GM23338 (cell line): ENCODE measurements around the gene SRCIN1. TPM values are rescaled to one million over a fixed set of nuclear protein-coding genes. Genes with fewer than 3 reads are reported as not detected.

ENCODE experiments used
- ATAC-seq: fragments of 200-7000 bp; cut with Tn5 transposase; 3 replicates; pipeline ENCODE4 v1.9.1; 2020
- DNase-seq: peaks from one replicate; pipeline ENCODE4 v3.0.0-alpha.2; 2015; ENCODE audit warnings: low spot score
- H2AFZ ChIP-seq: fragments of 200-600 bp; sonication (generic); 2 replicates; pipeline ENCODE4 v1.8.0; 2016; ENCODE audit warnings: antibody characterized with exemption, mild to moderate bottlenecking, moderate library complexity
- H3F3A ChIP-seq: fragments of 200-600 bp; sonication (generic); replicated peaks from 2 replicates; pipeline ENCODE4 v1.8.0; 2017; ENCODE audit warnings: antibody characterized with exemption, mixed run types, low read depth
- H3K27ac ChIP-seq: fragments of 200-600 bp; sonication (generic); 2 replicates; pipeline ENCODE4 v1.6.1; 2016; ENCODE audit warnings: low read depth
- H3K27me3 ChIP-seq: fragments of 200-600 bp; sonication (generic); 2 replicates; pipeline ENCODE4 v1.8.0; 2016; ENCODE audit warnings: mild to moderate bottlenecking, mixed run types, moderate library complexity; ENCODE audit not compliant: insufficient read depth
- H3K36me3 ChIP-seq: fragments of 200-600 bp; sonication (generic); 2 replicates; pipeline ENCODE4 v1.8.0; 2016; ENCODE audit warnings: mild to moderate bottlenecking; ENCODE audit not compliant: insufficient read depth
- H3K4me1 ChIP-seq: fragments of 200-600 bp; sonication (generic); 2 replicates; pipeline ENCODE4 v1.8.0; 2016; ENCODE audit warnings: mild to moderate bottlenecking, moderate library complexity; ENCODE audit not compliant: insufficient read depth
- H3K4me2 ChIP-seq: fragments of 200-600 bp; sonication (generic); 2 replicates; pipeline ENCODE4 v1.7.1; 2017; ENCODE audit warnings: mixed run types
- H3K4me3 ChIP-seq: fragments of 200-600 bp; sonication (generic); 2 replicates; pipeline ENCODE4 v1.6.1; 2016; ENCODE audit warnings: mixed run types
- H3K79me2 ChIP-seq: fragments of 200-600 bp; sonication (generic); replicated peaks from 2 replicates; pipeline ENCODE4 v1.8.0; 2017; ENCODE audit warnings: mild to moderate bottlenecking; ENCODE audit not compliant: insufficient read depth
- H3K9me2 ChIP-seq: fragments of 200-600 bp; sonication (generic); 2 replicates; pipeline ENCODE4 v1.8.0; 2017; ENCODE audit not compliant: insufficient read depth
- H4K20me1 ChIP-seq: fragments of 200-600 bp; sonication (generic); replicated peaks from 2 replicates; pipeline ENCODE4 v1.8.0; 2017; ENCODE audit warnings: mild to moderate bottlenecking; ENCODE audit not compliant: insufficient read depth
- H3K27ac Mint-ChIP-seq: 2 replicates; pipeline ENCODE4 v1.8.0; 2020; ENCODE audit warnings: inconsistent platforms, mild to moderate bottlenecking, moderate library complexity, mixed read lengths
- H3K27me3 Mint-ChIP-seq: 3 replicates; pipeline ENCODE4 v1.8.0; 2022; ENCODE audit warnings: low read depth, mild to moderate bottlenecking, moderate library complexity, mixed read lengths, inconsistent platforms; ENCODE audit not compliant: insufficient read depth, poor library complexity
- H3K36me3 Mint-ChIP-seq: 3 replicates; pipeline ENCODE4 v1.8.0; 2021; ENCODE audit warnings: low read depth, mild to moderate bottlenecking, inconsistent platforms, moderate library complexity, mixed read lengths
- H3K4me1 Mint-ChIP-seq: 3 replicates; pipeline ENCODE4 v1.8.0; 2020; ENCODE audit warnings: mild to moderate bottlenecking, inconsistent platforms, mixed read lengths
- H3K4me3 Mint-ChIP-seq: 3 replicates; pipeline ENCODE4 v1.8.0; 2021; ENCODE audit warnings: moderate library complexity, mild to moderate bottlenecking, inconsistent platforms, mixed read lengths
- H3K9me3 Mint-ChIP-seq: 3 replicates; pipeline ENCODE4 v1.8.0; 2020; ENCODE audit warnings: moderate library complexity, mild to moderate bottlenecking, inconsistent platforms, mixed read lengths
- CREB1 ChIP-seq: fragments of 250-450 bp; sonication (Bioruptor Pico); IDR thresholded peaks from 2 replicates; pipeline ENCODE4 v1.5.0; 2020; ENCODE audit warnings: low read depth, mild to moderate bottlenecking, moderate library complexity
- EZH2phosphoT487 ChIP-seq: fragments of 200-600 bp; sonication (generic); IDR thresholded peaks from one replicate; pipeline ENCODE4 v1.8.1; 2018; ENCODE audit warnings: antibody characterized with exemption; ENCODE audit not compliant: unreplicated experiment
- POLR2AphosphoS5 ChIP-seq: IDR thresholded peaks from 2 replicates; pipeline ENCODE4 v1.6.1; 2016; ENCODE audit warnings: antibody characterized with exemption, low read depth
- REST ChIP-seq: IDR thresholded peaks from one replicate; pipeline ENCODE4 v1.6.1; 2018; ENCODE audit warnings: antibody characterized with exemption; ENCODE audit not compliant: unreplicated experiment
- ZNF114 ChIP-seq: fragments of 250-450 bp; sonication (Bioruptor Pico); IDR thresholded peaks from 2 replicates; pipeline ENCODE4 v1.5.0; 2020; ENCODE audit warnings: mild to moderate bottlenecking, moderate library complexity
- polyA plus RNA-seq: library from polyadenylated mRNA; unstranded; fragments of >200 nt; fragmentation: Nextera tagmentation; extraction: Ambion mirVana; gene quantifications from 2 replicates; pipeline ENCODE4 v1.2.1, GENCODE V29; 2016
- total RNA-seq: library from RNA; depleted of rRNA; stranded (reverse); fragments of >200 nt; shearing (Covaris generic); gene quantifications from 2 replicates; pipeline ENCODE4 v1.2.3, GENCODE V29; 2014
- TF ChIP-seq, protein P1 (sequence below): fragments of 250-450 bp; sonication (Bioruptor Pico); IDR thresholded peaks from 2 replicates; pipeline ENCODE4 v1.5.0; 2020; ENCODE audit warnings: mild to moderate bottlenecking, moderate library complexity
- TF ChIP-seq, protein P2 (sequence below), 2 experiments: fragments of 200-600 bp in 1 of 2; sonication (generic) in 1 of 2; conservative IDR thresholded peaks; 2 replicates each; pipeline versions ENCODE4 v1.5.1 to v1.6.1; 2016 to 2017; ENCODE audit warnings: antibody characterized with exemption in 2 of 2, low read depth in 2 of 2, mild to moderate bottlenecking in 2 of 2, moderate library complexity in 1 of 2

SRCIN1 gene
- total and polyA plus RNA-seq, 2 experiments from 2014 or later = 0.87 to 2.2 TPM

DNA sequence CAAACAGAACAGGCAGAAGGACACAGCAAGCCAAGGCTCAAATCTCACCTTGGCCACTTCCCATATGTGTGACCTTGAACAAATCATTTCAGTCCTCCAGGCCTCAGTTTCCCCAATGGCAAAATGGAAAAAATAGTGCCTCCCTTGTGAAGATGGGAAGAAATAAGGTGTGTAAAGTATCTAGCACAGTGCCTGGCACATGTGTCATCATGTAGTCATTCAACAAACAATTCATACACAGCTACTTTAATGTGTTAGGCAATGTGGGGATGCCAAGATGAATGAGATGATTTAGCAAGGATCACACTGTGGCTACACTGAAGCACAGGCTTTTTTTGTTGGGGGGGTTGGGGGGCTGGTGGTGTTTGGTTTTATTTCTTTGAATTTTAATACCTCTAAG, 13.3 kb downstream of the SRCIN1 start (continued):
- TF ChIP-seq, protein P1, sequence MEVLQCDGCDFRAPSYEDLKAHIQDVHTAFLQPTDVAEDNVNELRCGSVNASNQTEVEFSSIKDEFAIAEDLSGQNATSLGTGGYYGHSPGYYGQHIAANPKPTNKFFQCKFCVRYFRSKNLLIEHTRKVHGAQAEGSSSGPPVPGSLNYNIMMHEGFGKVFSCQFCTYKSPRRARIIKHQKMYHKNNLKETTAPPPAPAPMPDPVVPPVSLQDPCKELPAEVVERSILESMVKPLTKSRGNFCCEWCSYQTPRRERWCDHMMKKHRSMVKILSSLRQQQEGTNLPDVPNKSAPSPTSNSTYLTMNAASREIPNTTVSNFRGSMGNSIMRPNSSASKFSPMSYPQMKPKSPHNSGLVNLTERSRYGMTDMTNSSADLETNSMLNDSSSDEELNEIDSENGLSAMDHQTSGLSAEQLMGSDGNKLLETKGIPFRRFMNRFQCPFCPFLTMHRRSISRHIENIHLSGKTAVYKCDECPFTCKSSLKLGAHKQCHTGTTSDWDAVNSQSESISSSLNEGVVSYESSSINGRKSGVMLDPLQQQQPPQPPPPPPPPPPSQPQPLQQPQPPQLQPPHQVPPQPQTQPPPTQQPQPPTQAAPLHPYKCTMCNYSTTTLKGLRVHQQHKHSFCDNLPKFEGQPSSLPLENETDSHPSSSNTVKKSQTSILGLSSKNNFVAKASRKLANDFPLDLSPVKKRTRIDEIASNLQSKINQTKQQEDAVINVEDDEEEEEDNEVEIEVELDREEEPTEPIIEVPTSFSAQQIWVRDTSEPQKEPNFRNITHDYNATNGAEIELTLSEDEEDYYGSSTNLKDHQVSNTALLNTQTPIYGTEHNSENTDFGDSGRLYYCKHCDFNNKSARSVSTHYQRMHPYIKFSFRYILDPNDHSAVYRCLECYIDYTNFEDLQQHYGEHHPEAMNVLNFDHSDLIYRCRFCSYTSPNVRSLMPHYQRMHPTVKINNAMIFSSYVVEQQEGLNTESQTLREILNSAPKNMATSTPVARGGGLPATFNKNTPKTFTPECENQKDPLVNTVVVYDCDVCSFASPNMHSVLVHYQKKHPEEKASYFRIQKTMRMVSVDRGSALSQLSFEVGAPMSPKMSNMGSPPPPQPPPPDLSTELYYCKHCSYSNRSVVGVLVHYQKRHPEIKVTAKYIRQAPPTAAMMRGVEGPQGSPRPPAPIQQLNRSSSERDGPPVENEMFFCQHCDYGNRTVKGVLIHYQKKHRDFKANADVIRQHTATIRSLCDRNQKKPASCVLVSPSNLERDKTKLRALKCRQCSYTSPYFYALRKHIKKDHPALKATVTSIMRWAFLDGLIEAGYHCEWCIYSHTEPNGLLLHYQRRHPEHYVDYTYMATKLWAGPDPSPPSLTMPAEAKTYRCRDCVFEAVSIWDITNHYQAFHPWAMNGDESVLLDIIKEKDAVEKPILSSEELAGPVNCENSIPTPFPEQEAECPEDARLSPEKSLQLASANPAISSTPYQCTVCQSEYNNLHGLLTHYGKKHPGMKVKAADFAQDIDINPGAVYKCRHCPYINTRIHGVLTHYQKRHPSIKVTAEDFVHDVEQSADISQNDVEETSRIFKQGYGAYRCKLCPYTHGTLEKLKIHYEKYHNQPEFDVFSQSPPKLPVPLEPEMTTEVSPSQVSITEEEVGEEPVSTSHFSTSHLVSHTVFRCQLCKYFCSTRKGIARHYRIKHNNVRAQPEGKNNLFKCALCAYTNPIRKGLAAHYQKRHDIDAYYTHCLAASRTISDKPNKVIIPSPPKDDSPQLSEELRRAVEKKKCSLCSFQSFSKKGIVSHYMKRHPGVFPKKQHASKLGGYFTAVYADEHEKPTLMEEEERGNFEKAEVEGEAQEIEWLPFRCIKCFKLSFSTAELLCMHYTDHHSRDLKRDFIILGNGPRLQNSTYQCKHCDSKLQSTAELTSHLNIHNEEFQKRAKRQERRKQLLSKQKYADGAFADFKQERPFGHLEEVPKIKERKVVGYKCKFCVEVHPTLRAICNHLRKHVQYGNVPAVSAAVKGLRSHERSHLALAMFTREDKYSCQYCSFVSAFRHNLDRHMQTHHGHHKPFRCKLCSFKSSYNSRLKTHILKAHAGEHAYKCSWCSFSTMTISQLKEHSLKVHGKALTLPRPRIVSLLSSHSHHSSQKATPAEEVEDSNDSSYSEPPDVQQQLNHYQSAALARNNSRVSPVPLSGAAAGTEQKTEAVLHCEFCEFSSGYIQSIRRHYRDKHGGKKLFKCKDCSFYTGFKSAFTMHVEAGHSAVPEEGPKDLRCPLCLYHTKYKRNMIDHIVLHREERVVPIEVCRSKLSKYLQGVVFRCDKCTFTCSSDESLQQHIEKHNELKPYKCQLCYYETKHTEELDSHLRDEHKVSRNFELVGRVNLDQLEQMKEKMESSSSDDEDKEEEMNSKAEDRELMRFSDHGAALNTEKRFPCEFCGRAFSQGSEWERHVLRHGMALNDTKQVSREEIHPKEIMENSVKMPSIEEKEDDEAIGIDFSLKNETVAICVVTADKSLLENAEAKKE (CRISPR knock-in tag) = no peak

GRCh38 chr17:38591759-38592241, 14.0 kb downstream of the SRCIN1 start:
- H3K4me1 ChIP-seq = peaks cover 16% of the 10 kb centered on the region
- Mint-ChIP-seq H3K9me3 (no peaks in the 10 kb centered on the region), H3K27me3 (peaks cover 32% of the 10 kb centered on the region), H3K4me1 (peaks cover 73% of the 10 kb centered on the region), H3K27ac (no peak overlapping the region), H3K4me3 (no peak overlapping the region; the same call in 2 of the 3 replicates), H3K36me3 (no peaks in the 10 kb centered on the region)
- ATAC-seq (no peak), DNase-seq (no peak)
- no peak overlapping the region for H2AFZ ChIP-seq
- peaks cover 15% of the 10 kb centered on the region for H3K27me3 ChIP-seq
- no peaks in the 10 kb centered on the region for H3K9me2 ChIP-seq
- no peak overlapping the region for H3K4me3 ChIP-seq
- no peaks in the 10 kb centered on the region for H4K20me1 ChIP-seq
- no peaks in the 10 kb centered on the region for H3K79me2 ChIP-seq
- H3K27ac ChIP-seq = no peak overlapping the region
- H3K36me3 ChIP-seq = no peaks in the 10 kb centered on the region
- 0 out of 2 replicates have a peak, but pooled peaks cover 5% of the 10 kb centered on the region for H3F3A ChIP-seq
- no peak overlapping the region for H3K4me2 ChIP-seq
- TF ChIP-seq ZNF114 (no peak), CREB1 (CRISPR knock-in tag) (no peak), EZH2phosphoT487 (no peak), REST (no peak), POLR2AphosphoS5 (no peak)
- TF ChIP-seq, protein P2, sequence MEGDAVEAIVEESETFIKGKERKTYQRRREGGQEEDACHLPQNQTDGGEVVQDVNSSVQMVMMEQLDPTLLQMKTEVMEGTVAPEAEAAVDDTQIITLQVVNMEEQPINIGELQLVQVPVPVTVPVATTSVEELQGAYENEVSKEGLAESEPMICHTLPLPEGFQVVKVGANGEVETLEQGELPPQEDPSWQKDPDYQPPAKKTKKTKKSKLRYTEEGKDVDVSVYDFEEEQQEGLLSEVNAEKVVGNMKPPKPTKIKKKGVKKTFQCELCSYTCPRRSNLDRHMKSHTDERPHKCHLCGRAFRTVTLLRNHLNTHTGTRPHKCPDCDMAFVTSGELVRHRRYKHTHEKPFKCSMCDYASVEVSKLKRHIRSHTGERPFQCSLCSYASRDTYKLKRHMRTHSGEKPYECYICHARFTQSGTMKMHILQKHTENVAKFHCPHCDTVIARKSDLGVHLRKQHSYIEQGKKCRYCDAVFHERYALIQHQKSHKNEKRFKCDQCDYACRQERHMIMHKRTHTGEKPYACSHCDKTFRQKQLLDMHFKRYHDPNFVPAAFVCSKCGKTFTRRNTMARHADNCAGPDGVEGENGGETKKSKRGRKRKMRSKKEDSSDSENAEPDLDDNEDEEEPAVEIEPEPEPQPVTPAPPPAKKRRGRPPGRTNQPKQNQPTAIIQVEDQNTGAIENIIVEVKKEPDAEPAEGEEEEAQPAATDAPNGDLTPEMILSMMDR (conservative IDR thresholded peaks at IDR 0.05; ENCODE audit: low read depth in 2 of 2) = no peak
